Stimulated activated CD8-positive, alpha-beta memory T cell treated with anti-CD3 and anti-CD28 coated beads, Interleukin-15, amount 100 ng/mL, for 24 hours (primary cell): Measurements from ENCODE around the gene CACNA1H.
"Not testable (repeated sequence)": the region's sequence is repeated elsewhere in the genome, so short reads cannot be mapped to it uniquely, and the experiment has no call there.

Experiments
- DNase-seq: peaks from one replicate; pipeline ENCODE4 v3.0.0-alpha.2; 2020; ENCODE audit warnings: low read depth

The CACNA1H gene

GRCh38 chr16:1213796-1214372 is 61.0 kb downstream of the CACNA1H start:
- DNase-seq = no peak

DNA sequence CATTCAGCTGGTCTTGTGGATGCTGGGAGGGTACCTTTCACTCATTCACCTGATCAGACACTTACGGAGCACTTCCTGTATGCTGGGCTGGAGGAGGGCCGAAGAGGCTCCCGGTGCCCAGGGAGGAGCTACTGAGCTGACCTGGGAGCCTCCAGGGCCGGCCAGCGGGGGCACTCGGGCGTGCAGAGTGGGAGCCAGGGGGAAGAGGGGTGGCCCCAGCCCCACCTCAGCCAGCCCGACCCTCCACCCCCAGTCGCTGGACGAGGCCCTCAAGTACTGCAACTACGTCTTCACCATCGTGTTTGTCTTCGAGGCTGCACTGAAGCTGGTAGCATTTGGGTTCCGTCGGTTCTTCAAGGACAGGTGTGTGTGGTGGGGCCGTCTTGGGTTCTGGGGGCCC is 61.8 kb downstream of the CACNA1H start:
- DNase-seq = no peak

GRCh38 chr16:1215574-1216295 is 62.8 kb downstream of the CACNA1H start:
- DNase-seq = no peak

DNA sequence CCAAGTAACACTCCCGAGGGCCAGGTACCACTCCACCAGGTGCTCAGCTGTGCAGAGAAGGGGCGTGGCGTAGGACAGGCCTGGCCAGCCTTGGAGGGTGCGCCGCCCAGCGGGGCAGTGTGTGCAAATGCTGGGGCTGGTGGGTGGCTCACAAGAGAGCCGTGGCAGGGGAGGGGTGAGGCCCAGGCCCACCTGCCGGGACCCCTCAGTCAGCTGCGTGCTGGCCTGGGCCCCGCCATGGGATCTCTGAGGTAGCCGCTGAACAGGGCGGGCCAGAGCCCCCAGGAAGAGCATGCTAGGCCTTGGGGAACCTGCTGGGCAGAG is 63.4 kb downstream of the CACNA1H start:
- no peak for DNase-seq

GRCh38 chr16:1216681-1217400 is 63.9 kb downstream of the CACNA1H start:
- DNase-seq = no peak

GRCh38 chr16:1217526-1217925 is 64.6 kb downstream of the CACNA1H start:
- DNase-seq = no peak

GRCh38 chr16:1218061-1218929 is 65.4 kb downstream of the CACNA1H start:
- DNase-seq = no peak

GRCh38 chr16:1218930-1219611 is 66.2 kb downstream of the CACNA1H start:
- no peak for DNase-seq

GRCh38 chr16:1220098-1220728 is 67.3 kb downstream of the CACNA1H start:
- DNase-seq = no peak

DNA sequence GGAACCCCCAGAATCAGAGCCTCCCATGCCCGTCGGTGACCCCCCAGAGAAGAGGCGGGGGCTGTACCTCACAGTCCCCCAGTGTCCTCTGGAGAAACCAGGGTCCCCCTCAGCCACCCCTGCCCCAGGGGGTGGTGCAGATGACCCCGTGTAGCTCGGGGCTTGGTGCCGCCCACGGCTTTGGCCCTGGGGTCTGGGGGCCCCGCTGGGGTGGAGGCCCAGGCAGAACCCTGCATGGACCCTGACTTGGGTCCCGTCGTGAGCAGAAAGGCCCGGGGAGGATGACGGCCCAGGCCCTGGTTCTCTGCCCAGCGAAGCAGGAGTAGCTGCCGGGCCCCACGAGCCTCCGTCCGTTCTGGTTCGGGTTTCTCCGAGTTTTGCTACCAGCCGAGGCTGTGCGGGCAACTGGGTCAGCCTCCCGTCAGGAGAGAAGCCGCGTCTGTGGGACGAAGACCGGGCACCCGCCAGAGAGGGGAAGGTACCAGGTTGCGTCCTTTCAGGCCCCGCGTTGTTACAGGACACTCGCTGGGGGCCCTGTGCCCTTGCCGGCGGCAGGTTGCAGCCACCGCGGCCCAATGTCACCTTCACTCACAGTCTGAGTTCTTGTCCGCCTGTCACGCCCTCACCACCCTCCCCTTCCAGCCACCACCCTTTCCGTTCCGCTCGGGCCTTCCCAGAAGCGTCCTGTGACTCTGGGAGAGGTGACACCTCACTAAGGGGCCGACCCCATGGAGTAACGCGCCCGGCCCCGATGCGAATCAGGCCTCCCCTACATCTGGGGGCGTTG is 68.1 kb downstream of the CACNA1H start:
- no peak for DNase-seq

DNA sequence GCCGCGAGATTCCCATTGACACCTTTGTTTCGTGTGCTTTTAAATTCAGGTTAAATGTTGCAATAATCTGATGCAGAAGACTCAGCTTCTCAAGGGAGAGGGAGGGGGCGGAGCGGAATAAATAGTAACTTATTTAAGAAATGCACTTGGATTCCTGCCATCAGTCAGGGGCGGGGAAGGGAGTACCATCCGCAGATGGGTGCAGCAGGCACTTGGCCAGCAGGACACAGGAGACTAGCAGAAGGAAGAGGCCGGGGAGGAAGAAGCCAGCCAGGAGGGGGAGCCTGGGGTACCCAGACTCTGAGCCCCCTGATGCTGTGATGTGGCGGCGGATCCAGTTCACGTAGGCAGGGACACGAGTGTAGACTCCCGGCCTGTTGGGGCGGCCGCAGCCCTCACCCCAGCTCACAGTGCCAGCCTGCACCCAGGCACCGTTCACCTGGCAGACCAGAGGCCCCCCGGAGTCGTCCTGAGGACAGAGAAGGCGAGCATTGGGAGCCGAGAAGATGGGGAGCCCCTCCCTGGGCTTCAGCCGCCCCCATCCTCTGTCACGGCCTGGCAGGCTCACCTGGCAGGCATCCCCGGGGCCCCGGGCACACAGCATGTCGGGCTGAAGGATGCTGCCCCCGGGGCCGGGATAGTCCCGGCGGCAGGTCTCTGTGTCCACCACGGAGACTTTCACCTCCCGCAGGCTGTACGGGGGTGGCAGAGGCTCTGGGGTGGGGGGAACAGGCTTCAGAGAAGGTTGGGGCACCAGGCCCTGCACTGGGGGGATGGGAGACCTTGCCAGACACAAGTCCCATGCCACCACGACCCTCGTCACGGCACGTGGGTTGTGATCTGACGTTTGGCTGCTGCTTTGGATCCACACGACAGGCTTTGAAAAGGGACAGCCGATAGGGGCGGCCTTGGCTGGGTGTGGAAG is 69.0 kb downstream of the CACNA1H start:
- no peak for DNase-seq

DNA sequence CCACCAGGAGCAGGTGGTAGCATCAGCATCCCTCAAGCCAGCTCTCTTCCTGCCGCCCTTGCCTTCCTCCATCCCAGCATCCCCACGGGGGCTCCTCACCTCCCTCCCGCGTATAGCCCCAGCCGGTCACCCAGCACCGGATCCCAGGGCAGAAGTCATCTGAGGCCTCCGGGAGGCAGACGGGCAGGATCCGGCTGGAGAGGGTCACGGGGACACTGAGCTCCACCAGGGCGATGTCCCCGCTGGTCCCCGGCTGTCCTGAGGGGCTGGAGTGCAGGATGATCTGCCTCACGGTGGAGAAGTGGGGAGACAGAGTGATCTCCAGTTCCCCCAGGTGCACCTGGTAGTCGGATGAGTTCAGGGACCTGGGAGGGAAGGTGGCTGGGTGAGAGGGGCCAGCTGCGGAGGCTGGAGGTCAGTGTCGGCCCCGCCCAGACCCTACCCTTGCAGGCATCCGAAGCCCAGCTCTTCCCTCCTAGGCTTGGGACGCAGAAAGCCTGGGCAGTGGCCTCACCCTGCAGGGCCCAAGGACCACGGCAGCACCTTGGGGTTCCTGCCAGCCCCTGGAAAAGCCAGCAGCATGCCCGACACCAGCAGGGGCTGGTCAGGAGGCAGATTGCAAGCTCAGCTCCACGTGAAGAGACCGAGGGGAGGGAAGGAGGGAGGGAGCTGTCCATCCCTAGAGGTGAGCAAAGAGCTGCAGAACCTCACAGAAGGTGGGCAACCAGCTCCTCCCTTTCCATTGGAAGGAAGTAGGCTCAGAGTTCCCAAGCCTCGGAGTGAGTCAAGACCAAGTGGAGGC is 69.8 kb downstream of the CACNA1H start:
- no peak for DNase-seq

DNA sequence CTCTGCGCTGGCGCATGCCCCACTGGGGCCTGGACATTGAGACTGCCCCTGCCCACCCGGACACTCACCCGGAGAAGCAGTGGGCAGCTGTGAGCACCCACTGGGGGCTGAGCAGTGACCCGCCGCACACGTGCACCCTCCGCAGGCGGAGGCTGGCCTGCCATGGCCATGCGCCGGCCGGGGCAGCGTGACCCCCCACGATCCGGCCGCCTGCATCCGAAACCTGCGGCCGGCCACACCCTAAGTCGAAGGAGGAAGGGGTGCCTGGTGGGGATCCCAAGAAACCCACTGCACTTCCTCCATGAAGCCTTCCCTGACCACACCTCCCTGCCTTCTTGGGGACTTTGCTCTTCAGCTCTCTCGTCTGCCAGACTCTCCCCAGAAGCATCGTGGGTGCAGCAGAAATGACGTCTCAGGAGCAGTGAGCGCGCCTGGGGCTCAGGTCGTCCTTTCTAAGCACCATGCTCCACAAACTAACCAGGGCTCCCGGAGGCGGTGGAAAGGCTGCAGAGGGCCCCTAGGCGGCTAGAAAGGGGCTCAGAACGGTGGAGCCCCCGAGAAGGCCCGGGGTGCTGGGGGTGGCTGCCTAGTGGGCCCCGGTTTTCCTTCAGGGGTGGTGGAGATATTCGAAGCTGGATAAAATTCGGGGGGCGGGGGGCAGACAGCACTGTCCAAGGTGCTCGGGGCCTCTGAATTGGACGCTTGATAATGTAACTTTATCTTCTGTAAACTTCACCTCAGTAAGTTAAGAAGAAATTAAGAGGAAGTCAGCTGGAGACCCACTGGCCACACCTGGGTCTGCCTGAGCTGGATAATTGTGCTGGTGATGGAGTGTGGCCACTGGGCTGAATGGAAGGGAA is 70.7 kb downstream of the CACNA1H start:
- DNase-seq = no peak

GRCh38 chr16:1224558-1224957 is 71.7 kb downstream of the CACNA1H start:
- no peak for DNase-seq

DNA sequence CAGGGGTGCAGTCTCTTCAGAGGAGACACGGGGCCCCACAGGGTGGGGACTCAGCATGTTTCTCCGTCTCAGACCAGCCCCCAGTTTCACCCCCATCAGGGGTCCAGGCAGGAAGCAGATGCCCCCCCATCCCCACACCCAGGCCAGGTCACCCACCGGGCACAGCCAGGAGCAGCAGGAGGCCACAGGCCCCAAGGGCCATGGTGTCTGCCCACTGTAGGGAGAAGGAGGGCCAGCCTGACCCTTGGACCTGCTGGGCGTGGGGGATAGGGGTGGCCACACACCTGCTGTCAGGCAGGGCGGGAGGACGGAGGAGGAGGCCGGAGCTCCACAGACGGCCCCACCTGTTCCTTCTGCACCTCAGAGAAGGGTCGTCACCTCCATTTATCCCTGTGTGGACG is 72.1 kb downstream of the CACNA1H start, which contains the start of gene TPSG1:
Gene TPSG1 (minus strand): TSS at position 218 of the 401 bp plus-strand sequence. CDS start 16 bp downstream, at position 202.
- no peak for DNase-seq

DNA sequence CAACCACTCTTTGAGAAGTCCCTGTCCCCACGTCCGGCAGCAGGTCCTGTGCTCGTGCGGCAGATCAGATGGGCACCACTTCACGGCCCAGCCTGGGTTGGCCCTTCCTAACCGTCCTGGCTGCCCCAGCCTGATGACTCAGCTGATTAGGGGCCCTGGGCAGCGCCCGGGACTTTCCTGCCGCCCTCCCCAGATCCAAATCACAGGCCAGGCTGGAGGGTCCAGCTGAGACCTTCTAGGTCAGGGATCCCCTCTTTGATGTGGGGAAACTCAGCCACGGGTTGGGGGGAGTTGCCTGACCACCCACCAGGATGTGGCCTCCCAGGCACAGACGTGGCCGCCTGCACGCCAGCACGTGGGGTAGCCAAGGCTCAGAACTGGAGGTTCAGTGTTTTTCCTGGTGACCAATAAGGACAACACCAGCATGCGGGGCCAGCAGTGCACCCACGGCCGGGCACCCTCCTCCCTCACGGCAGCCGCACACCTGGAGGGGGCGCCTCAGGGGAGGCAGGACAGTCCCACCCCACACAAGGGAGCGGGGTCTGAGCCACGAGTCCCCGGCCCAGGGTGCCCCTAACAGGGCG is 72.9 kb downstream of the CACNA1H start:
- DNase-seq = not testable (repeated sequence)

- DNase-seq = not testable (repeated sequence)
Measured at GRCh38 chr16:1226692-1227091, 73.8 kb downstream of the CACNA1H start.
